K562 (cell line): ENCODE measurements around the gene COL5A3. TPM values are rescaled to one million over a fixed set of nuclear protein-coding genes. Genes with fewer than 3 reads are reported as not detected.
A peak's percentile ranks its signal among the peaks of the same experiment; 100 is the strongest.

Experiments
- ATAC-seq: fragments of 200-7000 bp; cut with Tn5 transposase; 3 replicates; pipeline ENCODE4 v1.9.1; 2020; ENCODE audit warnings: moderate library complexity
- BruUV-seq: library from RNA; stranded (reverse); fragments of 400-500 nt; replicated peaks from 2 replicates; lab custom pipeline; 2021; lab: Mats Ljungman, UMichigan
- CTCF ChIA-PET: fragments of 300-600 bp; formaldehyde crosslinking; extraction: SDS; loops from one replicate; lab custom pipeline; 2021; ENCODE audit warnings: low intra/inter-chr PET ratio; lab: Yijun Ruan, JAX
- POLR2A ChIA-PET: fragments of 300-600, 350-650 bp; sonication (Branson Sonifier 250); formaldehyde crosslinking; extraction: SDS; loops from one replicate; lab custom pipeline; 2021; ENCODE audit warnings: antibody characterized with exemption, inconsistent platforms; lab: Yijun Ruan, JAX
- DNase-seq, 4 experiments: peaks; one replicate each; pipeline versions ENCODE4 v3.0.0 to v3.0.0-alpha.2; 2011 to 2018; ENCODE audit warnings: low spot score in 3 of 4, mixed read lengths in 3 of 4; ENCODE audit errors: extremely low read depth in 1 of 4
- FAIRE-seq: peaks from 2 replicates; lab custom pipeline; 2011; peaks lifted over from hg19 to GRCh38; lab: Jason Lieb, UNC
- H2AFZ ChIP-seq: 2 replicates; pipeline ENCODE4 v1.6.0; 2011; ENCODE audit warnings: low read depth, low read length, control low read depth, inconsistent platforms
- H3K27ac ChIP-seq: fragments of 200-600 bp; 3 replicates; pipeline ENCODE4 v1.8.0; 2011; ENCODE audit warnings: low read depth, mild to moderate bottlenecking, control low read depth, inconsistent platforms, low read length, moderate library complexity, mixed read lengths; ENCODE audit errors: extremely low read depth
- H3K27me3 ChIP-seq, 2 experiments: fragments of 300-600 bp in 1 of 2; 2 replicates in 1 of 2; 3 replicates in 1 of 2; pipeline versions ENCODE4 v1.6.0 to v1.8.0; 2011; ENCODE audit warnings: inconsistent platforms in 2 of 2, low read length in 2 of 2, mild to moderate bottlenecking in 1 of 2, mixed read lengths in 1 of 2, moderate library complexity in 1 of 2; ENCODE audit not compliant: control insufficient read depth in 2 of 2, insufficient read depth in 2 of 2
- H3K36me3 ChIP-seq: fragments of 300-600 bp; 3 replicates; pipeline ENCODE4 v1.8.0; 2011; ENCODE audit warnings: mild to moderate bottlenecking, low read length, inconsistent platforms; ENCODE audit not compliant: control insufficient read depth, insufficient read depth
- H3K4me1 ChIP-seq, 2 experiments: fragments of 200-600 bp in 1 of 2; replicated peaks in 1 of 2; 2 replicates in 1 of 2; 3 replicates in 1 of 2; pipeline versions ENCODE4 v1.5.1 to v1.8.0; 2011; ENCODE audit warnings: inconsistent platforms in 2 of 2, low read length in 2 of 2, mild to moderate bottlenecking in 1 of 2, mixed read lengths in 1 of 2, moderate library complexity in 1 of 2; ENCODE audit not compliant: control insufficient read depth in 2 of 2, insufficient read depth in 2 of 2
- H3K4me2 ChIP-seq: 2 replicates; pipeline ENCODE4 v1.6.1; 2011; ENCODE audit warnings: low read length, control low read depth, inconsistent platforms, mixed read lengths; ENCODE audit not compliant: insufficient read depth
- H3K4me3 ChIP-seq: fragments of 200-600 bp; sonication (generic), shearing (Covaris generic); 2 replicates; pipeline ENCODE4 v1.5.1; 2016; ENCODE audit warnings: control low read depth, inconsistent platforms
- H3K79me2 ChIP-seq: fragments of 200-600 bp; 3 replicates; pipeline ENCODE4 v1.8.0; 2011; ENCODE audit warnings: low read length, inconsistent platforms; ENCODE audit not compliant: control insufficient read depth, insufficient read depth
- H3K9ac ChIP-seq, 2 experiments: 2 replicates each; pipeline versions ENCODE4 v1.6.0 to v1.6.1; 2011; ENCODE audit warnings: low read depth in 2 of 2, low read length in 2 of 2, control low read depth in 1 of 2, inconsistent platforms in 1 of 2, mild to moderate bottlenecking in 1 of 2, mixed read lengths in 1 of 2; ENCODE audit not compliant: insufficient read depth in 1 of 2
- H3K9me1 ChIP-seq: one replicate; pipeline ENCODE4 v1.6.0; 2011; ENCODE audit warnings: inconsistent platforms, mild to moderate bottlenecking, low read length, moderate library complexity; ENCODE audit not compliant: control insufficient read depth, insufficient read depth
- H3K9me3 ChIP-seq: replicated peaks from 2 replicates; pipeline ENCODE4 v1.5.1; 2011; ENCODE audit warnings: low read depth, low read length, inconsistent platforms; ENCODE audit not compliant: control insufficient read depth, insufficient read depth
- H4K20me1 ChIP-seq: replicated peaks from 2 replicates; pipeline ENCODE4 v1.6.1; 2011; ENCODE audit warnings: low read length, inconsistent platforms, mixed read lengths; ENCODE audit not compliant: control insufficient read depth, insufficient read depth
- CBX2 ChIP-seq: fragments of 200-600 bp; sonication (generic); IDR thresholded peaks from one replicate; pipeline ENCODE4 v1.6.1; 2012; ENCODE audit warnings: mild to moderate bottlenecking, low read length, inconsistent platforms; ENCODE audit not compliant: insufficient read depth, poor library complexity, severe bottlenecking
- MGA ChIP-seq: fragments of 450-650 bp; IDR thresholded peaks from 2 replicates; pipeline ENCODE4 v1.6.1; 2016; ENCODE audit warnings: mild to moderate bottlenecking, moderate library complexity
- WGBS: fragments of 100-300 bp; shearing (Covaris generic); methylation state at CpG from one replicate; pipeline ENCODE4 v1.1.6; 2016; ENCODE audit warnings: low coverage, mixed read lengths; ENCODE audit not compliant: insufficient coverage; ENCODE audit errors: missing lambda C conversion rate; 5-methylcytosine and 5-hydroxymethylcytosine counted together
- in situ Hi-C: fragments of 300-500 bp; cut with MboI; formaldehyde crosslinking; loops from 4 replicates; pipeline ENCODE4 v1.15.0; 2018; ENCODE audit warnings: inconsistent platforms, mixed read lengths
- intact Hi-C: fragments of 100-400 bp; cut with micrococcal nuclease; formaldehyde crosslinking; loops from 2 replicates; pipeline ENCODE4 v1.14.2; 2022
- polyA plus RNA-seq, 8 experiments: library from polyadenylated mRNA; depleted of rRNA in 4 of 8; stranded (reverse) in 5 of 8; unstranded in 3 of 8; fragments of >200 nt; fragmentation: Nextera tagmentation in 2 of 8; fragmentation: Illumina TruSeq in 1 of 8; extraction: Ambion mirVana in 2 of 8; extraction: Trizol in 1 of 8; gene quantifications; 2 replicates each; pipeline versions ENCODE4 v1.2.1 to v1.2.3, GENCODE V29; 2011 to 2014; ENCODE audit warnings: inconsistent platforms in 1 of 8, missing spikeins in 1 of 8
- total RNA-seq, 7 experiments: library from RNA; depleted of rRNA in 6 of 7; stranded (reverse); fragments of >200 nt in 6 of 7; fragmentation: Illumina TruSeq in 2 of 7; extraction: Trizol in 2 of 7; gene quantifications; 2 replicates each; pipeline versions ENCODE4 v1.2.1 to v1.2.3, GENCODE V29; 2011 to 2021; ENCODE audit warnings: low replicate concordance in 1 of 7

COL5A3 gene
- total and polyA plus RNA-seq, 9 of the 15 experiments (the other 6 are each of a cell fraction or from before 2014, with no cell fraction given): 0.01 to 0.02 TPM; not detected in 7

GRCh38 chr19:9961103-9961502 lies 49.2 kb downstream of the COL5A3 start:
- peaks cover 8 to 16% of the 10 kb centered on the region in 2 experiments; a peak in 4 of 5 replicates for H3K27me3 ChIP-seq
- H3K9ac ChIP-seq: no peak overlapping the region
- no peak overlapping the region for H2AFZ ChIP-seq
- no peaks in the 10 kb centered on the region for H3K9me3 ChIP-seq
- ChIA-PET CTCF (no interaction called here), POLR2A (interaction anchor here (1.1 kb wide), 1 partner anchor 10 kb away, joined by 3 read pairs; no protein-coding TSS in a partner anchor)
- intact Hi-C loops: no loop called here
- DNase-seq: no peak
- H3K4me2 ChIP-seq: no peak overlapping the region
- no peaks in the 10 kb centered on the region; a peak in 1 of 5 replicates for H3K4me1 ChIP-seq
- no peaks in the 10 kb centered on the region for H4K20me1 ChIP-seq
- 21% methylated on average over 4 of the region's 4 CpGs for WGBS
- no peaks in the 10 kb centered on the region for H3K36me3 ChIP-seq
- no peaks in the 10 kb centered on the region for H3K79me2 ChIP-seq
- BruUV-seq: no TSS peak
- TF ChIP-seq CBX2: no peak
- TF ChIP-seq MGA: peak; percentile 47; the same call in 1 of the 2 replicates
- ATAC-seq: no peak
- H3K4me3 ChIP-seq: no peak overlapping the region
- H3K9me1 ChIP-seq: no peaks in the 10 kb centered on the region
- in situ Hi-C loops: no loop called here
- H3K27ac ChIP-seq: no peak overlapping the region
- FAIRE-seq: no peak
